Smooth muscle cell of the brain vasculature (primary cell): ENCODE data around the gene NELFCD.
"Not testable (repeated sequence)": the region's sequence is repeated elsewhere in the genome, so short reads cannot be mapped to it uniquely, and the experiment has no call there.

Source experiments
- DNase-seq: peaks from one replicate; pipeline ENCODE4 v3.0.0-alpha.2; 2012; ENCODE audit warnings: low read depth, low spot score

NELFCD gene

GRCh38 chr20:58980711-58981627 is at the start of gene NELFCD:
NELFCD (plus strand) TSS chr20:58981256; CDS start chr20:58981310, 54 bp downstream.
- peak; percentile 53 for DNase-seq

GRCh38 chr20:58932170-58932569 is 48.9 kb upstream of the NELFCD start:
- no peak for DNase-seq

- DNase-seq, result no peak
Observed at GRCh38 chr20:58938078-58938477, 43.0 kb upstream of the NELFCD start.

- DNase-seq, result no peak
Observed at GRCh38 chr20:58938541-58938940, 42.5 kb upstream of the NELFCD start.

GRCh38 chr20:58941471-58941870 is 39.6 kb upstream of the NELFCD start:
- DNase-seq, result no peak

GRCh38 chr20:58942549-58942948 is 38.5 kb upstream of the NELFCD start:
- DNase-seq, result no peak

GRCh38 chr20:58944610-58945009 is 36.4 kb upstream of the NELFCD start:
- no peak for DNase-seq

- no peak for DNase-seq
Observed at GRCh38 chr20:58945965-58946631, 35.0 kb upstream of the NELFCD start.

- not testable (repeated sequence) for DNase-seq
Observed at GRCh38 chr20:58947797-58948388, 33.2 kb upstream of the NELFCD start.

- DNase-seq, result no peak
Observed at GRCh38 chr20:58950603-58951002, 30.5 kb upstream of the NELFCD start.

- no peak for DNase-seq
Observed at GRCh38 chr20:58953050-58953449, 28.0 kb upstream of the NELFCD start.

- no peak for DNase-seq
Observed at GRCh38 chr20:58956078-58956477, 25.0 kb upstream of the NELFCD start.

- no peak for DNase-seq
Observed at GRCh38 chr20:58959652-58960051, 21.4 kb upstream of the NELFCD start.

GRCh38 chr20:58963060-58963584 is 17.9 kb upstream of the NELFCD start:
- no peak for DNase-seq

- DNase-seq, result not testable (repeated sequence)
Observed at GRCh38 chr20:58963922-58964321, 17.1 kb upstream of the NELFCD start.

GRCh38 chr20:58965270-58966064 is 15.6 kb upstream of the NELFCD start:
- DNase-seq, result no peak

- no peak for DNase-seq
Observed at GRCh38 chr20:58967652-58968429, 13.2 kb upstream of the NELFCD start.

GRCh38 chr20:58969439-58969838 is 11.6 kb upstream of the NELFCD start:
- no peak for DNase-seq

GRCh38 chr20:58970146-58970545 is 10.9 kb upstream of the NELFCD start:
- no peak for DNase-seq

GRCh38 chr20:58971429-58971828 is 9.6 kb upstream of the NELFCD start:
- no peak for DNase-seq

GRCh38 chr20:58973179-58973578 is 7.9 kb upstream of the NELFCD start:
- DNase-seq, result no peak
